CD4-positive, alpha-beta T cell (primary cell): ENCODE measurements around the gene FOXC1. TPM values are rescaled to one million over a fixed set of nuclear protein-coding genes. Genes with fewer than 3 reads are reported as not detected.
A peak's percentile ranks its signal among the peaks of the same experiment; 100 is the strongest.

Source experiments
- ATAC-seq: fragments of 200-7000 bp; cut with Tn5 transposase; one replicate; pipeline ENCODE4 v1.10.0; 2022; ENCODE audit warnings: mild to moderate bottlenecking; ENCODE audit not compliant: poor library complexity
- CTCF ChIA-PET: fragments of 350-600 bp; sonication (Branson Sonifier 250); formaldehyde crosslinking; loops from one replicate; lab custom pipeline; 2021; ENCODE audit warnings: antibody characterized with exemption, inconsistent platforms; lab: Charles Lee
- POLR2A ChIA-PET: fragments of 350-600 bp; sonication (Branson Sonifier 250); formaldehyde crosslinking; loops from one replicate; lab custom pipeline; 2021; ENCODE audit warnings: antibody characterized with exemption, inconsistent platforms; lab: Charles Lee
- DNase-seq, 14 experiments: peaks; one replicate each; pipeline ENCODE4 v3.0.0-alpha.2; 2013 to 2020; ENCODE audit warnings: mixed read lengths in 2 of 14
- H3K27ac ChIP-seq, 2 donors: one replicate each; pipeline versions ENCODE4 v1.5.1 to v1.7.0; 2013; ENCODE audit warnings: low read length in 2 of 2, low read depth in 1 of 2, mild to moderate bottlenecking in 1 of 2
- H3K27me3 ChIP-seq, 2 experiments: 1 replicate in 1 of 2; 2 replicates in 1 of 2; pipeline versions ENCODE4 v1.6.1 to v1.7.0; 2013; ENCODE audit warnings: low read length in 2 of 2, control low read depth in 1 of 2, mild to moderate bottlenecking in 1 of 2, moderate library complexity in 1 of 2; ENCODE audit not compliant: insufficient read depth in 2 of 2, control insufficient read depth in 1 of 2
- H3K36me3 ChIP-seq: one replicate; pipeline ENCODE4 v1.6.1; 2013; ENCODE audit warnings: low read length, control low read depth; ENCODE audit not compliant: insufficient read depth
- H3K4me1 ChIP-seq: one replicate; pipeline ENCODE4 v1.6.1; 2013; ENCODE audit warnings: low read length, control low read depth; ENCODE audit not compliant: insufficient read depth
- H3K4me3 ChIP-seq: one replicate; pipeline ENCODE4 v1.5.1; 2013; ENCODE audit warnings: mild to moderate bottlenecking, low read length, moderate library complexity
- H3K9me3 ChIP-seq, 2 experiments: 1 replicate in 1 of 2; 2 replicates in 1 of 2; pipeline versions ENCODE4 v1.6.1 to v1.7.0; 2013; ENCODE audit warnings: low read length in 2 of 2, mild to moderate bottlenecking in 2 of 2, control low read depth in 1 of 2, moderate library complexity in 1 of 2; ENCODE audit not compliant: control insufficient read depth in 1 of 2, insufficient read depth in 1 of 2
- H3K27ac Mint-ChIP-seq: one replicate; pipeline ENCODE4 v1.8.0; 2020; ENCODE audit warnings: mixed read lengths
- H3K27me3 Mint-ChIP-seq: one replicate; pipeline ENCODE4 v1.8.0; 2021; ENCODE audit warnings: mixed read lengths
- H3K36me3 Mint-ChIP-seq: one replicate; pipeline ENCODE4 v1.8.0; 2021; ENCODE audit warnings: low read depth, mixed read lengths
- H3K4me1 Mint-ChIP-seq: one replicate; pipeline ENCODE4 v1.8.0; 2021; ENCODE audit warnings: low read depth, mixed read lengths
- H3K4me3 Mint-ChIP-seq: one replicate; pipeline ENCODE4 v1.8.0; 2020; ENCODE audit warnings: mild to moderate bottlenecking, mixed read lengths
- H3K9me3 Mint-ChIP-seq: one replicate; pipeline ENCODE4 v1.8.0; 2020; ENCODE audit warnings: mixed read lengths
- intact Hi-C, 2 experiments: fragments of 100-400 bp; cut with DNase I in 1 of 2; cut with micrococcal nuclease in 1 of 2; formaldehyde crosslinking; loops; one replicate each; pipeline versions ENCODE4 v1.15.1 to v1.9.0; 2023 to 2025; cut with DNase I, micrococcal nuclease
- total RNA-seq, 174 experiments: library from RNA in 2 of 174; stranded (reverse) in 2 of 174; gene quantifications; one replicate each; pipeline ENCODE4 v1.2.3 and lab custom pipeline; 2021 to 2026
- TF ChIP-seq, protein P1 (sequence below): fragments of 200-600 bp; IDR thresholded peaks from one replicate; pipeline ENCODE4 v1.8.0; 2022; ENCODE audit warnings: antibody characterized with exemption, mild to moderate bottlenecking

The FOXC1 gene
- total RNA-seq, 2 experiments from 2014 or later: not detected

DNA sequence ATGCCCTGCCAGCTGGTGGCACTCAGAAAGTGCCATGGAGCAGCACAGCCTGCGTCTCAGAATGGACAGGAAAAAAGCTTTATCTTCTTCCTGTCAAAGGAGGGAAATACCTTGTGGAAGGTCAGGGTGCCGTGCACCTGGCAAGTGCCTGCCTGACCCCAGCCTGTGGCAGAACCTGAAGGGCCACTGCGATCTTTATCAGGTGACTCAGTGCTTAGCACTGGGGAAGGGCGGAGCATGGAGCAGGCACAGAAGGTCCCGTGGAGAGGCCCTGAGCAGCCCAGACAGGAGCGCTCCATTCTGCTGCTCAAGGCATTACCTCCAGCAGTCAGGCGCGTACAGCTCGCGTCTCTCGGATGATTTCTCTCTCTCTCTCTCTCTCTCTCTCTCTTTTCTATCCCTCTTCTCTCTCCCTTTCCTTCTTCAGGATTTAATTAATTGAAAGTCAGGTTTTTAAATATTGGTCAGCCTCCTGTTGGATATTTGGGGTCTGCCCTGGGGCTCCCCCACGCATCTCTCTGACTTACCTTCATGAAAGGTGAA is 31.7 kb downstream of the FOXC1 start:
- H3K9me3 ChIP-seq: no peaks in the 10 kb centered on the region
- ATAC-seq (no peak), DNase-seq (peak in 1 of 14 experiments; percentile 4)
- no peak overlapping the region for H3K4me3 ChIP-seq
- intact Hi-C loops: no loop called here
- H3K4me1 ChIP-seq: no peaks in the 10 kb centered on the region
- no peaks in the 10 kb centered on the region for H3K27me3 ChIP-seq
- Mint-ChIP-seq H3K4me3 (no peak overlapping the region), H3K9me3 (no peaks in the 10 kb centered on the region), H3K27me3 (no peaks in the 10 kb centered on the region), H3K36me3 (no peaks in the 10 kb centered on the region), H3K4me1 (no peaks in the 10 kb centered on the region), H3K27ac (no peak overlapping the region)
- ChIA-PET CTCF (no interaction called here), POLR2A (no interaction called here)
- H3K27ac ChIP-seq: no peak overlapping the region
- no peaks in the 10 kb centered on the region for H3K36me3 ChIP-seq
- TF ChIP-seq, protein P1, sequence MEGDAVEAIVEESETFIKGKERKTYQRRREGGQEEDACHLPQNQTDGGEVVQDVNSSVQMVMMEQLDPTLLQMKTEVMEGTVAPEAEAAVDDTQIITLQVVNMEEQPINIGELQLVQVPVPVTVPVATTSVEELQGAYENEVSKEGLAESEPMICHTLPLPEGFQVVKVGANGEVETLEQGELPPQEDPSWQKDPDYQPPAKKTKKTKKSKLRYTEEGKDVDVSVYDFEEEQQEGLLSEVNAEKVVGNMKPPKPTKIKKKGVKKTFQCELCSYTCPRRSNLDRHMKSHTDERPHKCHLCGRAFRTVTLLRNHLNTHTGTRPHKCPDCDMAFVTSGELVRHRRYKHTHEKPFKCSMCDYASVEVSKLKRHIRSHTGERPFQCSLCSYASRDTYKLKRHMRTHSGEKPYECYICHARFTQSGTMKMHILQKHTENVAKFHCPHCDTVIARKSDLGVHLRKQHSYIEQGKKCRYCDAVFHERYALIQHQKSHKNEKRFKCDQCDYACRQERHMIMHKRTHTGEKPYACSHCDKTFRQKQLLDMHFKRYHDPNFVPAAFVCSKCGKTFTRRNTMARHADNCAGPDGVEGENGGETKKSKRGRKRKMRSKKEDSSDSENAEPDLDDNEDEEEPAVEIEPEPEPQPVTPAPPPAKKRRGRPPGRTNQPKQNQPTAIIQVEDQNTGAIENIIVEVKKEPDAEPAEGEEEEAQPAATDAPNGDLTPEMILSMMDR: no peak

DNA sequence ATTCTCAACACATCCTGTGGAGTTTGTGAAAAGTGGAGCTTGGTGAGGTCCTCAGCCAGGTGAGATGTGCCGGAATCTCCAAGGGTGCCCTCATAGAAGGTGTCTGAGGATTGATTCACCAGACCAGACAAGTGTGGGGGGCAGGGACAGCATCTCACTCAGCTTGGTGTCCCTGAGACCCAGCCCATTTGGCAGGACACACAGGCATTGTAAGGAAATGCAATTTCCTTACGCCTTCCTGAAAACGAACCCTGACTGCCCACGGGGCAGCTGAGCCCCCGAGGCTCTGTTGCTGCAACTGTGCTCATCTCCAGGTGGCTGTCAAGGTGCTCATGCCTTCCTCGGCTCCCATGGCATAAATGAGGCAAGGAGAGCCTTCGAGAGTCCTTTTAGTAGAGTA is 33.4 kb downstream of the FOXC1 start:
- H3K36me3 Mint-ChIP-seq: no peaks in the 10 kb centered on the region
- no peak overlapping the region for H3K27ac ChIP-seq
- H3K27ac Mint-ChIP-seq: no peak overlapping the region
- no peaks in the 10 kb centered on the region for H3K27me3 ChIP-seq
- H3K27me3 Mint-ChIP-seq: no peaks in the 10 kb centered on the region
- ChIA-PET POLR2A (no interaction called here), CTCF (no interaction called here)
- no peaks in the 10 kb centered on the region for H3K4me1 Mint-ChIP-seq
- no peak for DNase-seq
- TF ChIP-seq, protein P1: no peak
- H3K4me3 Mint-ChIP-seq: no peak overlapping the region
- H3K36me3 ChIP-seq: no peaks in the 10 kb centered on the region
- H3K9me3 ChIP-seq: no peaks in the 10 kb centered on the region
- H3K4me3 ChIP-seq: no peak overlapping the region
- no peak for ATAC-seq
- H3K9me3 Mint-ChIP-seq: no peaks in the 10 kb centered on the region
- H3K4me1 ChIP-seq: no peaks in the 10 kb centered on the region
- intact Hi-C loops: no loop called here

DNA sequence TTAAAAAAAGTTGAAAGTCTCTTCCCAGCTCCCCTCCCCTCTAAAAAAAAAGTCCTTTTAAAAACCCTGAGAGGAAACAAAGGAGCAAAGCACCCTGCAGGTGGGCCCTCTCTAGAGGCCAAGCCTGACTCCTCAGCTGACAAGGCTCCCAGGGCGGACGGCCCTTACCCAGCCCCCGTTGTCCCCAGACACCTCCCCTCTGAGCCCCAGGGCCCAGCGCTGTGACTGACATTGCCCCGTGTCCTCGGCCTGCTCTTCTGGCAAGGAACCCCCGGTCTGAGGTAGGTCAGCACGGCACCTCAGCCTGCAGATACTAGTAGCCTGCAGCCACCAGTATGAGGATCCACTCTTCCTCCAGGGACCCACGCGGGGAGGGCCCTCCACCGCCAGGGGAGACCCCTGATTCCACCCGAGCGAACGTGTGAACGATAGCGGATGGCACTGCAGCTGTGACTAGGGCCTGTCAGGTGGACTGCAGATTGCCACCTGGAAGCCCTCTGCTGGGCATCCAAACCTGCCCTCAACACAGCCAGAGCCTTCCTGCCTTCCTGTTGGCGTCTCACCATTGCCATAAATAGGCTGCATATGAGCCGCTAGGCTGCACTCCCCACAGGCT is 34.2 kb downstream of the FOXC1 start:
- no peak overlapping the region for H3K4me3 ChIP-seq
- no peaks in the 10 kb centered on the region for H3K36me3 ChIP-seq
- ChIA-PET POLR2A (no interaction called here), CTCF (no interaction called here)
- no peaks in the 10 kb centered on the region for H3K9me3 ChIP-seq
- intact Hi-C loops: no loop called here
- Mint-ChIP-seq H3K27ac (no peak overlapping the region), H3K4me1 (no peaks in the 10 kb centered on the region), H3K9me3 (no peaks in the 10 kb centered on the region), H3K27me3 (no peaks in the 10 kb centered on the region), H3K4me3 (no peak overlapping the region), H3K36me3 (no peaks in the 10 kb centered on the region)
- DNase-seq: no peak
- no peak overlapping the region for H3K27ac ChIP-seq
- no peak for ATAC-seq
- no peaks in the 10 kb centered on the region for H3K27me3 ChIP-seq
- H3K4me1 ChIP-seq: no peaks in the 10 kb centered on the region
- TF ChIP-seq, protein P1: no peak
